WTC11 (cell line): Measurements from ENCODE around the gene MDM4. TPM values are rescaled to one million over a fixed set of nuclear protein-coding genes. Genes with fewer than 3 reads are reported as not detected.

Source experiments
- ATAC-seq: fragments of 200-7000 bp; cut with Tn5 transposase; 2 replicates; pipeline ENCODE4 v1.10.0; 2021; ENCODE audit warnings: mild to moderate bottlenecking, moderate library complexity
- CTCF ChIA-PET: fragments of 300-600 bp; sonication (Branson Sonifier 250); formaldehyde crosslinking; loops from one replicate; lab custom pipeline; 2021; ENCODE audit warnings: antibody characterized with exemption; lab: Charles Lee
- POLR2A ChIA-PET: fragments of 350-600 bp; sonication (Branson Sonifier 250); formaldehyde crosslinking; loops from one replicate; lab custom pipeline; 2021; ENCODE audit warnings: antibody characterized with exemption; lab: Charles Lee
- DNase-seq: peaks from one replicate; pipeline ENCODE4 v3.0.0; 2021; ENCODE audit warnings: low spot score
- H3K27ac Mint-ChIP-seq: 2 replicates; pipeline ENCODE4 v1.8.0; 2021; ENCODE audit warnings: mixed read lengths
- H3K27me3 Mint-ChIP-seq: 2 replicates; pipeline ENCODE4 v1.8.0; 2021; ENCODE audit warnings: low read depth, mild to moderate bottlenecking, moderate library complexity, mixed read lengths
- H3K36me3 Mint-ChIP-seq: 2 replicates; pipeline ENCODE4 v1.8.0; 2021; ENCODE audit warnings: mixed read lengths
- H3K4me1 Mint-ChIP-seq: 2 replicates; pipeline ENCODE4 v1.8.0; 2022; ENCODE audit warnings: mixed read lengths
- H3K4me3 Mint-ChIP-seq: 2 replicates; pipeline ENCODE4 v1.8.0; 2021; ENCODE audit warnings: mild to moderate bottlenecking, moderate library complexity, mixed read lengths
- H3K9me3 Mint-ChIP-seq: 2 replicates; pipeline ENCODE4 v1.8.0; 2021; ENCODE audit warnings: mixed read lengths
- ATF6 ChIP-seq: sonication (generic); formaldehyde crosslinking; IDR thresholded peaks from 2 replicates; pipeline ENCODE4 v1.8.1; 2023; ENCODE audit warnings: mild to moderate bottlenecking, missing genetic modification reagents
- CDX4 ChIP-seq: fragments of 250-450 bp; sonication (Bioruptor Pico); IDR thresholded peaks from 2 replicates; pipeline ENCODE4 v1.9.0; 2021; ENCODE audit warnings: moderate library complexity, mild to moderate bottlenecking, inconsistent platforms, borderline replicate concordance
- CTCF ChIP-seq: fragments of 200-600 bp; IDR thresholded peaks from 2 replicates; pipeline ENCODE4 v1.8.0; 2022; ENCODE audit warnings: antibody characterized with exemption
- ESRRA ChIP-seq: sonication (generic); formaldehyde crosslinking; IDR thresholded peaks from 2 replicates; pipeline ENCODE4 v1.8.1; 2022; ENCODE audit warnings: mild to moderate bottlenecking, missing genetic modification reagents, borderline replicate concordance
- GABPB1 ChIP-seq: sonication (generic); formaldehyde crosslinking; IDR thresholded peaks from 2 replicates; pipeline ENCODE4 v1.8.1; 2023; ENCODE audit warnings: mild to moderate bottlenecking, missing genetic modification reagents
- HMGXB4 ChIP-seq: sonication (generic); formaldehyde crosslinking; IDR thresholded peaks from 2 replicates; pipeline ENCODE4 v1.8.1; 2023; ENCODE audit warnings: mild to moderate bottlenecking, moderate library complexity, missing genetic modification reagents
- IRF1 ChIP-seq: sonication (generic); formaldehyde crosslinking; IDR thresholded peaks from 2 replicates; pipeline ENCODE4 v1.8.0; 2023; ENCODE audit warnings: missing genetic modification reagents
- JAZF1 ChIP-seq: fragments of 250-450 bp; sonication (Bioruptor Pico); IDR thresholded peaks from 2 replicates; pipeline ENCODE4 v1.9.0; 2021; ENCODE audit warnings: moderate library complexity, mild to moderate bottlenecking, inconsistent platforms
- MXD4 ChIP-seq: fragments of 250-450 bp; sonication (Bioruptor Pico); IDR thresholded peaks from 2 replicates; pipeline ENCODE4 v1.8.0; 2021; ENCODE audit warnings: mild to moderate bottlenecking, moderate library complexity, borderline replicate concordance
- SMAD3 ChIP-seq: sonication (generic); formaldehyde crosslinking; IDR thresholded peaks from 2 replicates; pipeline ENCODE4 v1.8.0; 2022; ENCODE audit warnings: missing genetic modification reagents, mild to moderate bottlenecking, borderline replicate concordance
- USF1 ChIP-seq: sonication (generic); formaldehyde crosslinking; IDR thresholded peaks from 2 replicates; pipeline ENCODE4 v1.8.0; 2022; ENCODE audit warnings: mild to moderate bottlenecking, missing genetic modification reagents
- ZNF317 ChIP-seq: sonication (generic); formaldehyde crosslinking; IDR thresholded peaks from 2 replicates; pipeline ENCODE4 v1.8.1; 2023; ENCODE audit warnings: low read depth, mild to moderate bottlenecking, moderate library complexity, missing genetic modification reagents, borderline replicate concordance
- ZNF396 ChIP-seq: fragments of 250-450 bp; sonication (Bioruptor Pico); IDR thresholded peaks from 2 replicates; pipeline ENCODE4 v1.8.0; 2021; ENCODE audit warnings: mild to moderate bottlenecking, moderate library complexity, borderline replicate concordance
- ZNF512 ChIP-seq: sonication (generic); formaldehyde crosslinking; IDR thresholded peaks from 2 replicates; pipeline ENCODE4 v1.8.1; 2022; ENCODE audit warnings: missing genetic modification reagents, borderline replicate concordance
- ZNF671 ChIP-seq: fragments of 250-450 bp; sonication (Bioruptor Pico); IDR thresholded peaks from 2 replicates; pipeline ENCODE4 v1.8.0; 2021; ENCODE audit warnings: mild to moderate bottlenecking
- total RNA-seq: library from RNA; stranded (reverse); gene quantifications from 3 replicates; pipeline ENCODE4 v1.2.3, GENCODE V29; 2021

Gene MDM4
- total RNA-seq, 1 experiment from 2014 or later, result 76.2 TPM

GRCh38 chr1:204468766-204469302 lies 47.4 kb upstream of the MDM4 start:
- ChIA-PET CTCF (interaction anchor here (2.1 kb wide), 1 partner anchor 23 kb away, joined by 10 read pairs; no protein-coding TSS in a partner anchor), POLR2A (no interaction called here)
- Mint-ChIP-seq H3K4me1 (peaks cover 20% of the 10 kb centered on the region), H3K4me3 (no peak overlapping the region), H3K36me3 (peaks cover 6% of the 10 kb centered on the region), H3K9me3 (peaks cover 6% of the 10 kb centered on the region; the same call in 1 of the 2 replicates), H3K27ac (peak overlapping the region; percentile 51; the same call in 1 of the 2 replicates), H3K27me3 (no peaks in the 10 kb centered on the region)
- no peak for TF ChIP-seq ESRRA (CRISPR knock-in tag)
- TF ChIP-seq CDX4 (CRISPR knock-in tag), result no peak
- TF ChIP-seq GABPB1 (CRISPR knock-in tag), result no peak
- no peak for TF ChIP-seq HMGXB4 (CRISPR knock-in tag)
- TF ChIP-seq ZNF512, result no peak
- no peak for TF ChIP-seq ZNF317 (CRISPR knock-in tag)
- TF ChIP-seq SMAD3 (CRISPR knock-in tag), result no peak
- DNase-seq (no peak), ATAC-seq (no peak)

GRCh38 chr1:204469304-204469703 lies 46.9 kb upstream of the MDM4 start:
- DNase-seq, result no peak
- CTCF ChIA-PET, result interaction anchor here (2.1 kb wide), 1 partner anchor 23 kb away, joined by 10 read pairs; no protein-coding TSS in a partner anchor
- peaks cover 24% of the 10 kb centered on the region for H3K4me1 Mint-ChIP-seq
- peaks cover 6% of the 10 kb centered on the region for H3K36me3 Mint-ChIP-seq
- no peak overlapping the region for H3K27ac Mint-ChIP-seq
- POLR2A ChIA-PET, result no interaction called here
- no peaks in the 10 kb centered on the region for H3K27me3 Mint-ChIP-seq
- TF ChIP-seq ZNF671 (CRISPR knock-in tag), result no peak
- TF ChIP-seq CTCF, result no peak
- no peak for TF ChIP-seq ZNF512
- no peak for TF ChIP-seq ZNF396
- no peak for TF ChIP-seq JAZF1 (CRISPR knock-in tag)
- no peak for TF ChIP-seq ATF6 (CRISPR knock-in tag)
- TF ChIP-seq IRF1 (CRISPR knock-in tag), result no peak
- no peak for TF ChIP-seq USF1 (CRISPR knock-in tag)
- TF ChIP-seq MXD4, result no peak
- TF ChIP-seq, all 79 proteins: peak for 0
- no peak for ATAC-seq
- Mint-ChIP-seq H3K9me3 (peaks cover 6% of the 10 kb centered on the region; the same call in 1 of the 2 replicates), H3K4me3 (no peak overlapping the region)
